Activated CD8-positive, alpha-beta T cell treated with anti-CD3 and anti-CD28 coated beads for 36 hours (primary cell): Measurements from ENCODE around the gene C5orf15. TPM values are rescaled to one million over a fixed set of nuclear protein-coding genes. Genes with fewer than 3 reads are reported as not detected.

ENCODE experiments used
- ATAC-seq: fragments of 200-7000 bp; cut with Tn5 transposase; one replicate; pipeline ENCODE4 v1.10.0; 2021; ENCODE audit warnings: mild to moderate bottlenecking, moderate library complexity
- CTCF ChIA-PET: fragments of 350-600 bp; sonication (Branson Sonifier 250); formaldehyde crosslinking; loops from one replicate; lab custom pipeline; 2021; ENCODE audit warnings: antibody characterized with exemption; lab: Charles Lee
- POLR2A ChIA-PET: fragments of 350-600 bp; sonication (Branson Sonifier 250); formaldehyde crosslinking; loops from one replicate; lab custom pipeline; 2021; ENCODE audit warnings: antibody characterized with exemption; lab: Charles Lee
- DNase-seq: peaks from one replicate; pipeline ENCODE4 v3.0.0-alpha.2; 2020
- H3K27ac Mint-ChIP-seq: one replicate; pipeline ENCODE4 v1.8.0; 2021; ENCODE audit warnings: mild to moderate bottlenecking, mixed read lengths
- H3K27me3 Mint-ChIP-seq: one replicate; pipeline ENCODE4 v1.8.0; 2021; ENCODE audit warnings: mixed read lengths
- H3K36me3 Mint-ChIP-seq: one replicate; pipeline ENCODE4 v1.8.0; 2021; ENCODE audit warnings: low read depth, mixed read lengths
- H3K4me1 Mint-ChIP-seq: one replicate; pipeline ENCODE4 v1.8.0; 2021; ENCODE audit warnings: low read depth, mixed read lengths
- H3K4me3 Mint-ChIP-seq: one replicate; pipeline ENCODE4 v1.8.0; 2021; ENCODE audit warnings: mild to moderate bottlenecking, moderate library complexity, mixed read lengths
- H3K9me3 Mint-ChIP-seq: one replicate; pipeline ENCODE4 v1.8.0; 2021; ENCODE audit warnings: mixed read lengths
- CTCF ChIP-seq: fragments of 200-600 bp; IDR thresholded peaks from one replicate; pipeline ENCODE4 v1.8.0; 2022; ENCODE audit warnings: antibody characterized with exemption, mild to moderate bottlenecking
- intact Hi-C: fragments of 100-400 bp; cut with micrococcal nuclease; formaldehyde crosslinking; loops from one replicate; pipeline ENCODE4 v1.10.0; 2022
- total RNA-seq, 2 experiments: library from RNA; stranded (reverse); gene quantifications; one replicate each; pipeline ENCODE4 v1.2.3, GENCODE V29; 2021

The C5orf15 gene
- total RNA-seq, 2 experiments from 2014 or later, result 27.4 to 30.8 TPM

GRCh38 chr5:133967124-133967523 is 1.3 kb downstream of the C5orf15 start:
- intact Hi-C loops, result no loop called here
- CTCF ChIA-PET, result interaction anchor here (1.0 to 1.7 kb wide), 2 partner anchors 13 to 72 kb away, joined by 3 to 6 read pairs; no protein-coding TSS in a partner anchor
- TF ChIP-seq CTCF, result no peak
- no peaks in the 10 kb centered on the region for H3K27me3 Mint-ChIP-seq
- H3K27ac Mint-ChIP-seq, result peak overlapping the region; percentile 95
- POLR2A ChIA-PET, result interaction anchor here (0.7 to 1.6 kb wide), 2 partner anchors 37 to 447 kb away, joined by 3 to 7 read pairs; partner anchors contain the start of gene VDAC1
- H3K4me3 Mint-ChIP-seq, result peak overlapping the region; percentile 98
- ATAC-seq, result no peak
- peaks cover 56% of the 10 kb centered on the region for H3K36me3 Mint-ChIP-seq
- peaks cover 6% of the 10 kb centered on the region for H3K9me3 Mint-ChIP-seq
- peaks cover 64% of the 10 kb centered on the region for H3K4me1 Mint-ChIP-seq
- DNase-seq, result no peak

DNA sequence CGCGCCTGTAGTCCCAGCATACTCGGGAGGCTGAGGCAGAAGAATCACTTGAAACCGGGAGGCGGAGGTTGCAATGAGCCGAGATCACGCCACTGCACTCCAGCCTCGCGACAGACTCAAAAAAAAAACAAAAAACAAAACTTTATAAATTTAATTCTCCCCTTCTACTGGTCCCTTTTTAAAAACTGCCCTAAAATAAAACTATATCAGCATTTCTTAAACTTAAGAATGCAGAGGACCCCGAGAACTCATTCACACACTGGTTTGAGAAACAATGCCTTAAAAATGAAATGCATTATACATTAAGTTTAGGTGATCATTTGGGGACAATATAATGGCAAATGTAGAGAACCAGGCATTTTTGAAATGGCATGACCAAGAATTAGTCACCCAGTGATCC is 2.3 kb downstream of the C5orf15 start:
- intact Hi-C loops, result no loop called here
- Mint-ChIP-seq H3K27me3 (no peaks in the 10 kb centered on the region), H3K9me3 (peaks cover 6% of the 10 kb centered on the region), H3K4me1 (peaks cover 65% of the 10 kb centered on the region), H3K27ac (no peak overlapping the region), H3K36me3 (peaks cover 48% of the 10 kb centered on the region), H3K4me3 (no peak overlapping the region)
- no peak for DNase-seq
- TF ChIP-seq CTCF, result no peak
- ChIA-PET POLR2A (interaction anchor here (1.6 kb wide), 1 partner anchor 38 kb away, joined by 7 read pairs; the partner anchor contains the start of gene VDAC1), CTCF (no interaction called here)
- ATAC-seq, result no peak

DNA sequence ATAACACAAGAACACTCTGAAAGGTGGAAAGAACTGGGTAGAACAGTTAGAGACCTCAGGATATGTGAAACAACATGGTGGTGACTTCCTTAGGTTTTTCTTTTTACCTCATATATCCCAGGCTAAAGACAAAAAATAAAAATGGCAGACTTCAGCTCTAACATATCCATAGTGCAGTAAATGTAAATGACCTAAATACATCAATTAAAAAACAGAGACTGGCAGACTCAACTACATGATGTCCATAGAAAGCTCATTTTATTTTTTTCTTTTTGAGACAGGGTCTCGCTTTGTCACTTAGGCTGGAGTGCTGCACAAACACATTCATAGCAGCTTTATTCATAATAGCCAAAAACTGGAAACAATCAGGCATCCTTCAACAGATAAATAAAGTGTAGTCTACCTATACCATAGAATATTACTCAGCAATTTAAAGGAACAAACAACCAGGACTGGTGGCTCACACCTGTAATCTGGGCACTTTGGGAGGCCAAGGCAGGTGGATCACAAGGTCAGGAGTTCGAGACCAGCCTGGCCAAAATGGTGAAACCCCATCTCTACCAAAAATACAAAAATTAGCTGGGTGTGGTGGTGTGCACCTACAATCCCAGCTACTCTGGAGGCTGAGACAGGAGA is 4.8 kb downstream of the C5orf15 start:
- Mint-ChIP-seq H3K36me3 (peaks cover 53% of the 10 kb centered on the region), H3K27me3 (no peaks in the 10 kb centered on the region), H3K4me3 (peak overlapping the region; percentile 28), H3K9me3 (peaks cover 6% of the 10 kb centered on the region), H3K4me1 (peaks cover 64% of the 10 kb centered on the region), H3K27ac (peak overlapping the region; percentile 92)
- ChIA-PET CTCF (interaction anchor here (0.6 to 1.9 kb wide), 3 partner anchors 9 to 540 kb away, joined by 3 to 6 read pairs (median 5); no protein-coding TSS in a partner anchor), POLR2A (interaction anchor here (0.5 to 1.3 kb wide), 2 partner anchors 41 to 179 kb away, joined by 3 to 4 read pairs; partner anchors contain the start of gene VDAC1)
- no peak for DNase-seq
- intact Hi-C loops, result no loop called here
- TF ChIP-seq CTCF, result no peak
- no peak for ATAC-seq

- Mint-ChIP-seq H3K4me3 (peak overlapping the region; percentile 28), H3K9me3 (peaks cover 6% of the 10 kb centered on the region), H3K4me1 (peaks cover 64% of the 10 kb centered on the region), H3K27ac (peak overlapping the region; percentile 92), H3K36me3 (peaks cover 49% of the 10 kb centered on the region), H3K27me3 (no peaks in the 10 kb centered on the region)
- TF ChIP-seq CTCF, result no peak
- ChIA-PET CTCF (interaction anchor here (0.6 to 1.9 kb wide), 5 partner anchors 8 to 539 kb away, joined by 3 to 8 read pairs (median 5); no protein-coding TSS in a partner anchor), POLR2A (interaction anchor here (0.5 to 1.3 kb wide), 5 partner anchors 12 to 702 kb away, joined by 3 to 6 read pairs (median 3); partner anchors contain the start of genes SKP1 and VDAC1)
- intact Hi-C loops, result no loop called here
- DNase-seq (no peak), ATAC-seq (peak; percentile 52)
These were observed 5.5 kb downstream of the C5orf15 start for GRCh38 chr5:133962801-133963476.
